Colonic mucosa (tissue), 4 donors: Measurements from ENCODE around the gene ESYT1. TPM values are rescaled to one million over a fixed set of nuclear protein-coding genes. Genes with fewer than 3 reads are reported as not detected.

Source experiments
- DNase-seq: peaks from one replicate; pipeline ENCODE4 v3.0.0-alpha.2; 2020
- H3K27ac ChIP-seq: fragments of 200-600 bp; one replicate; pipeline ENCODE4 v1.8.0; 2021
- H3K27me3 ChIP-seq: fragments of 200-600 bp; one replicate; pipeline ENCODE4 v1.8.0; 2021
- H3K36me3 ChIP-seq: fragments of 200-600 bp; one replicate; pipeline ENCODE4 v1.8.0; 2021
- H3K4me1 ChIP-seq: fragments of 200-600 bp; one replicate; pipeline ENCODE4 v1.8.0; 2021; ENCODE audit warnings: mild to moderate bottlenecking
- H3K4me3 ChIP-seq: fragments of 200-600 bp; one replicate; pipeline ENCODE4 v1.8.0; 2021
- H3K9ac ChIP-seq, 2 donors: one replicate each; pipeline ENCODE4 v1.7.0; 2013; ENCODE audit warnings: control low read depth in 2 of 2, low read depth in 2 of 2, low read length in 2 of 2
- H3K9me3 ChIP-seq: fragments of 200-600 bp; one replicate; pipeline ENCODE4 v1.8.0; 2021
- CTCF ChIP-seq: fragments of 200-600 bp; IDR thresholded peaks from one replicate; pipeline ENCODE4 v1.8.0; 2022; ENCODE audit warnings: antibody characterized with exemption, mild to moderate bottlenecking
- intact Hi-C: fragments of 100-400 bp; cut with DNase I; formaldehyde crosslinking; loops from one replicate; pipeline ENCODE4 v1.14.1; 2022
- total RNA-seq, 2 donors: library from RNA; stranded (reverse); fragmentation: NEBNext Ultra II Directional in 1 of 2; extraction: Animal tissue kit (Norgen Biotek cat#: 25700) in 1 of 2; gene quantifications; one replicate each; pipeline ENCODE4 v1.2.1, GENCODE V29; 2021
- donor health status: healthy.
- donor health status: DM: no; HTN: no; CAD: no.
- donor health status: DM: no; HTN: no; CAD: no.

ESYT1 gene
- total RNA-seq, 2 donors from 2014 or later: 63.9 to 72.8 TPM

GRCh38 chr12:56162468-56163290 is 34.6 kb downstream of the ESYT1 start:
- no peak overlapping the region for H3K27ac ChIP-seq
- intact Hi-C loops: loop anchor here (5.0 kb wide), 1 partner anchor 35 kb away; the partner anchor contains the start of gene ESYT1
- H3K9ac ChIP-seq: no peak overlapping the region
- no peaks in the 10 kb centered on the region for H3K27me3 ChIP-seq
- no peak overlapping the region for H3K4me3 ChIP-seq
- H3K9me3 ChIP-seq: no peaks in the 10 kb centered on the region
- DNase-seq: no peak
- H3K36me3 ChIP-seq: peaks cover 17% of the 10 kb centered on the region
- TF ChIP-seq CTCF: no peak
- H3K4me1 ChIP-seq: peaks cover 5% of the 10 kb centered on the region

- no peaks in the 10 kb centered on the region for H3K9me3 ChIP-seq
- intact Hi-C loops: loop anchor here (5.0 kb wide), 1 partner anchor 36 kb away; the partner anchor contains the start of gene ESYT1
These were observed 35.7 kb downstream of the ESYT1 start for GRCh38 chr12:56163533-56164344.

DNA sequence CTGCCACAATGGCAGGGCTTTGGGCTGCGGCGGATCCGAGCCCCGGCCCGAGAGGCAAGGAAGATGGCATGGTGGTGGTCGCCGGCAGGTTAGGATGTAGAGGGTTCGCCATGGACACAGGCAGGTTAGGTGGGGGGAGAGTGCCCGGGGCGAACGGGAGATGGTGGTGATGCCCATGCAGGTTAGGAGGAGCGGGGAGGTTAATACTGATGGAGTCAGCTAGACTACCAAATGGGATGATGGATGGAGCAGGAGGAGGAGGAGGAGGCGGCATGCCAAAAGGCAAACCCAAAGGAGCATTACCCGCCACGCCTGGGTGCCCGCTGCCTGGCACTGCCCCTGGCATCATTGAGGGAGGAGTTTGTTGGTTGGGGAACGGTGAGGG is 36.3 kb downstream of the ESYT1 start:
- DNase-seq: no peak
- Histone ChIP-seq H3K27ac (no peak overlapping the region), H3K4me3 (no peak overlapping the region), H3K27me3 (no peaks in the 10 kb centered on the region), H3K4me1 (peaks cover 5% of the 10 kb centered on the region), H3K9ac (no peak overlapping the region), H3K36me3 (peaks cover 17% of the 10 kb centered on the region), H3K9me3 (no peaks in the 10 kb centered on the region)
- no peak for TF ChIP-seq CTCF
- intact Hi-C loops: loop anchor here (5.0 kb wide), 1 partner anchor 37 kb away; the partner anchor contains the start of gene ESYT1

More at GRCh38 chr12:56163533-56164344, 35.7 kb downstream of the ESYT1 start:
- Histone ChIP-seq H3K27ac (no peak overlapping the region), H3K27me3 (no peaks in the 10 kb centered on the region), H3K36me3 (peaks cover 17% of the 10 kb centered on the region), H3K9ac (no peak overlapping the region), H3K4me1 (peaks cover 5% of the 10 kb centered on the region), H3K4me3 (no peak overlapping the region)
- no peak for TF ChIP-seq CTCF
- no peak for DNase-seq

DNA sequence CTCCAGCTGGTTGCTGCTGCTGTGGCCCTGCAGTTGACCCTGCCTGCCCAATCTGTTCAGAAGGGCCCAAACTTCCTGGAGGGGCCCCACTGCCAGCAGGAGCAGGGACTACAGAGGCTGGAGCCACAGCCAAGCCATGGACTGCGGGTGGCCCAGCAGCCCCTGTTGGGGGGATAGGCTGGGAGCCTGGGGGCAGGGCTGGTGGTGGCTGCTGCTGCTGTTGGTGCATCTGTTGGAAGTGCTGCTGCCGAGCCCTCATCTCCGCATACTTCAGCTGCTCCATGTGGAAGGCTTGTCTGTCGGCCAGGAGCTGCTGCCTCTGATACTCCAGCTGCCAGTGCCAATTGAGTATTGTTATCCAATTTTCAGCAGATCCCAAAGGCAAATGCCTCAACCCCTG is 37.3 kb downstream of the ESYT1 start:
- no peak for TF ChIP-seq CTCF
- peaks cover under 1% of the 10 kb centered on the region for H3K4me1 ChIP-seq
- no peak for DNase-seq
- H3K36me3 ChIP-seq: peaks cover 17% of the 10 kb centered on the region
- intact Hi-C loops: no loop called here
- no peaks in the 10 kb centered on the region for H3K9me3 ChIP-seq
- H3K27me3 ChIP-seq: no peaks in the 10 kb centered on the region
- no peak overlapping the region for H3K9ac ChIP-seq
- no peak overlapping the region for H3K27ac ChIP-seq
- no peak overlapping the region for H3K4me3 ChIP-seq

DNA sequence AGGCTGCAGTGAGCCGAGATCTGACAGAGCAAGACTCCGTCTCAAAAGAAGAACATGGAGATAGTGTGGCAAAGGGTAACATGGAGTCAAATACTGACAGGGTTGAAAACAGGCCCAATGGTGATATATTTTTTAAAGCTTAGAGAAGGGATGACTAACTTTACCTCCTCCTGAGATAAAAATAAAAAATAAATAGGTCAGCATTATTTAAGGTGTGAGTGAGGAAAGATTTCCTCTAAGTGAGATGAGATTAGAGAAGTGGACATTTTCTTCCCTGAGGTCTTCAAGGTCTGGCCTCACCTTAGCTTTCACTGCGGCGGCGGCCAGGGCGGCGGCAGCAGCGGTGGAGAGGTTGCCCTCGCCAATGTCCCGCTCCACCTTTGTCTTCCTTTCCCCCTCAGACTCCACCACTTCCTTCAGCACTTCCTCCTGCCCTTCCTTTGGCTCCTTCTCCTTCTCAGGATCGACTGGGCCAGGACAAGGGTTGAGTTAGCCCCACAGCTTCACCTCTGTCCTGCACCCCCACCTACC is 41.2 kb downstream of the ESYT1 start:
- intact Hi-C loops: no loop called here
- DNase-seq: no peak
- no peaks in the 10 kb centered on the region for H3K27me3 ChIP-seq

More for the DNA sequence above, 41.2 kb downstream of the ESYT1 start:
- no peaks in the 10 kb centered on the region for H3K4me1 ChIP-seq
- TF ChIP-seq CTCF: no peak
- H3K36me3 ChIP-seq: peaks cover 27% of the 10 kb centered on the region
- no peaks in the 10 kb centered on the region for H3K9me3 ChIP-seq
- H3K4me3 ChIP-seq: no peak overlapping the region
- H3K9ac ChIP-seq: no peak overlapping the region
- H3K27ac ChIP-seq: no peak overlapping the region
